Neural progenitor cell (in vitro differentiated cells): ENCODE results near the gene MEX3D.

ENCODE experiments used
- CTCF ChIP-seq: fragments of 200-600 bp; sonication (generic); IDR thresholded peaks from 2 replicates; pipeline ENCODE4 v1.5.1; 2017; ENCODE audit warnings: antibody characterized with exemption, mild to moderate bottlenecking
- EZH2 ChIP-seq: fragments of 200-600 bp; sonication (generic); IDR thresholded peaks from 2 replicates; pipeline ENCODE4 v1.6.1; 2017; ENCODE audit warnings: antibody characterized with exemption, mild to moderate bottlenecking, moderate library complexity
- EZH2phosphoT487 ChIP-seq: fragments of 200-600 bp; sonication (generic); IDR thresholded peaks from 2 replicates; pipeline ENCODE4 v1.6.1; 2017; ENCODE audit warnings: antibody characterized with exemption

GRCh38 chr19:1528596-1529429, 39.3 kb downstream of the MEX3D start:
- no peak for TF ChIP-seq CTCF
- no peak for TF ChIP-seq EZH2
- TF ChIP-seq EZH2phosphoT487 = no peak
